ENCODE measurements around the gene MAPK8.

Gene MAPK8

GRCh38 chr10:48302515-48303476, 3.7 kb upstream of the MAPK8 start:
- no peak for DNase-seq (ENCODE audit: low read depth)
- TF ChIP-seq CTCF (conservative IDR thresholded peaks at IDR 0.05; ENCODE audit: low read length), result no peak
- no peak overlapping the region for H3K4me3 ChIP-seq (ENCODE audit: low read length)

- no peak for TF ChIP-seq CTCF (conservative IDR thresholded peaks at IDR 0.05; ENCODE audit: low read length)
- H3K4me3 ChIP-seq (ENCODE audit: low read length), result peak overlapping the region; percentile 67
- DNase-seq (ENCODE audit: low read depth), result no peak
Measured at GRCh38 chr10:48305905-48306264, 592 bp upstream of the MAPK8 start.

GRCh38 chr10:48306870-48307710, 613 bp downstream of the MAPK8 start:
- peak overlapping the region; percentile 80 for H3K4me3 ChIP-seq (ENCODE audit: low read length)
- no peak for TF ChIP-seq CTCF (conservative IDR thresholded peaks at IDR 0.05; ENCODE audit: low read length)
- peak; percentile 48 for DNase-seq (ENCODE audit: low read depth)

- DNase-seq (ENCODE audit: low read depth), result no peak
- no peak for TF ChIP-seq CTCF (conservative IDR thresholded peaks at IDR 0.05; ENCODE audit: low read length)
- H3K4me3 ChIP-seq (ENCODE audit: low read length), result peak overlapping the region; percentile 80
Measured at GRCh38 chr10:48307711-48308018, 1.2 kb downstream of the MAPK8 start.

- DNase-seq (ENCODE audit: low read depth), result peak; percentile 69
- H3K4me3 ChIP-seq (ENCODE audit: low read length), result no peak overlapping the region
- TF ChIP-seq CTCF (conservative IDR thresholded peaks at IDR 0.05; ENCODE audit: low read length), result peak; percentile 21; the same call in 1 of the 2 replicates
Measured at GRCh38 chr10:48309711-48310226, 3.3 kb downstream of the MAPK8 start.

GRCh38 chr10:48314107-48314506, 7.6 kb downstream of the MAPK8 start:
- DNase-seq (ENCODE audit: low read depth), result no peak
- no peak for TF ChIP-seq CTCF (conservative IDR thresholded peaks at IDR 0.05; ENCODE audit: low read length)
- no peak overlapping the region for H3K4me3 ChIP-seq (ENCODE audit: low read length)

Measured in AG10803 (cell line).